Cardiac muscle cell (in vitro differentiated cells and primary cell): ENCODE data around the gene TMEM97. TPM values are rescaled to one million over a fixed set of nuclear protein-coding genes. Genes with fewer than 3 reads are reported as not detected.

Source experiments
- DNase-seq, 2 donors: peaks; one replicate each; pipeline versions ENCODE4 v3.0.0 to v3.0.0-alpha.2; 2010 to 2017; ENCODE audit warnings: low read depth in 1 of 2, low spot score in 1 of 2
- H3K27ac ChIP-seq: fragments of 200-600 bp; sonication (generic); 2 replicates; pipeline ENCODE4 v1.5.1; 2016
- H3K27me3 ChIP-seq: fragments of 200-600 bp; sonication (generic); 2 replicates; pipeline ENCODE4 v1.6.0; 2016; ENCODE audit warnings: control low read depth
- H3K36me3 ChIP-seq: fragments of 200-600 bp; sonication (generic); 2 replicates; pipeline ENCODE4 v1.5.1; 2016; ENCODE audit warnings: control low read depth
- H3K4me1 ChIP-seq: fragments of 200-600 bp; sonication (generic); 2 replicates; pipeline ENCODE4 v1.8.1; 2017; ENCODE audit warnings: low read depth, mild to moderate bottlenecking, mixed run types
- H3K4me3 ChIP-seq: fragments of 200-600 bp; sonication (generic); 2 replicates; pipeline ENCODE4 v1.5.1; 2016; ENCODE audit warnings: mild to moderate bottlenecking
- H3K9me3 ChIP-seq: fragments of 200-600 bp; sonication (generic); 2 replicates; pipeline ENCODE4 v1.5.1; 2017; ENCODE audit warnings: low read depth, mild to moderate bottlenecking, control low read depth
- polyA plus RNA-seq: library from polyadenylated mRNA; unstranded; fragments of >200 nt; fragmentation: Nextera tagmentation; extraction: Ambion mirVana; gene quantifications from 2 replicates; pipeline ENCODE4 v1.2.1, GENCODE V29; 2016
- total RNA-seq: library from RNA; depleted of rRNA; stranded (reverse); fragments of >200 nt; gene quantifications from 2 replicates; pipeline ENCODE4 v1.2.3, GENCODE V29; 2016
- TF ChIP-seq, protein P1 (sequence below): IDR thresholded peaks from 2 replicates; pipeline ENCODE4 v1.5.1; 2012; ENCODE audit warnings: low read depth, mild to moderate bottlenecking, low read length

TMEM97 gene
- total and polyA plus RNA-seq, 2 experiments from 2014 or later: 40.3 to 140 TPM

GRCh38 chr17:28350271-28350670, 31.3 kb downstream of the TMEM97 start:
- peaks cover 69% of the 10 kb centered on the region for H3K36me3 ChIP-seq
- no peak overlapping the region for H3K4me3 ChIP-seq
- TF ChIP-seq, protein P1, sequence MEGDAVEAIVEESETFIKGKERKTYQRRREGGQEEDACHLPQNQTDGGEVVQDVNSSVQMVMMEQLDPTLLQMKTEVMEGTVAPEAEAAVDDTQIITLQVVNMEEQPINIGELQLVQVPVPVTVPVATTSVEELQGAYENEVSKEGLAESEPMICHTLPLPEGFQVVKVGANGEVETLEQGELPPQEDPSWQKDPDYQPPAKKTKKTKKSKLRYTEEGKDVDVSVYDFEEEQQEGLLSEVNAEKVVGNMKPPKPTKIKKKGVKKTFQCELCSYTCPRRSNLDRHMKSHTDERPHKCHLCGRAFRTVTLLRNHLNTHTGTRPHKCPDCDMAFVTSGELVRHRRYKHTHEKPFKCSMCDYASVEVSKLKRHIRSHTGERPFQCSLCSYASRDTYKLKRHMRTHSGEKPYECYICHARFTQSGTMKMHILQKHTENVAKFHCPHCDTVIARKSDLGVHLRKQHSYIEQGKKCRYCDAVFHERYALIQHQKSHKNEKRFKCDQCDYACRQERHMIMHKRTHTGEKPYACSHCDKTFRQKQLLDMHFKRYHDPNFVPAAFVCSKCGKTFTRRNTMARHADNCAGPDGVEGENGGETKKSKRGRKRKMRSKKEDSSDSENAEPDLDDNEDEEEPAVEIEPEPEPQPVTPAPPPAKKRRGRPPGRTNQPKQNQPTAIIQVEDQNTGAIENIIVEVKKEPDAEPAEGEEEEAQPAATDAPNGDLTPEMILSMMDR: no peak
- no peaks in the 10 kb centered on the region for H3K27me3 ChIP-seq
- no peak for DNase-seq
- H3K27ac ChIP-seq: no peak overlapping the region
- no peaks in the 10 kb centered on the region for H3K9me3 ChIP-seq
- H3K4me1 ChIP-seq: peaks cover 2% of the 10 kb centered on the region

GRCh38 chr17:28357061-28357900, 38.3 kb downstream of the TMEM97 start, which contains the start of gene POLDIP2:
TSS of gene POLDIP2 (minus strand) at chr17:28357527. CDS start at chr17:28357448, 79 bp downstream.
- peak within 1 kb of the TSS; percentile 79 for H3K4me3 ChIP-seq
- H3K27ac ChIP-seq: peak within 1 kb of the TSS; percentile 79
- peaks cover 12% of the 10 kb centered on the region for H3K4me1 ChIP-seq
- peaks cover 56% of the 10 kb centered on the region for H3K36me3 ChIP-seq
- peak; percentile 96 for DNase-seq
- TF ChIP-seq, protein P1: no peak
- no peaks in the 10 kb centered on the region for H3K9me3 ChIP-seq
- no peaks in the 10 kb centered on the region for H3K27me3 ChIP-seq

- H3K36me3 ChIP-seq: peaks cover 50% of the 10 kb centered on the region
- no peaks in the 10 kb centered on the region for H3K27me3 ChIP-seq
- peak overlapping the region; percentile 79 for H3K4me3 ChIP-seq
- no peaks in the 10 kb centered on the region for H3K9me3 ChIP-seq
- TF ChIP-seq, protein P1: no peak
- H3K27ac ChIP-seq: peak overlapping the region; percentile 79
- no peak for DNase-seq
- peaks cover 12% of the 10 kb centered on the region for H3K4me1 ChIP-seq
Measured at GRCh38 chr17:28357901-28358197, 38.8 kb downstream of the TMEM97 start.

DNA sequence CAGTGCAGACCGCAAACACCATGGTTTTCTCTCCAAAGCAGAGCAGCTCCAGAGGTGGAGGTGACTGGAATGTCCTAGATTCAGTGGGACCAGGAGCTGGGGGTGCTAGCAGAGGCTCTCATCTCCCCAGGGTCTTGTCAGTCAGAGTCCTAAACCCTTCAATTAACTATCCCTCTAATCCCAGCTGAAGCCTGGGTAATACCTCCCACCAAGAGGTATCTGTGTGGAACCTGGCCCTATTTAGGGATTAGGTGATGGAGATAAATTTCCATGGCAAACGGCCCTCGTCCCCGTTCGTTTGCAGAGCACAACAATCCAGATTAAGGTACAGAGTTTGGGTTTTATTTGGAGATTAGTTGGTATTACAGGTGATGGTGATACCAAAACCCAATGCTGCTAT, 44.2 kb downstream of the TMEM97 start:
- Histone ChIP-seq H3K4me1 (peaks cover 4% of the 10 kb centered on the region), H3K27ac (no peak overlapping the region), H3K4me3 (no peak overlapping the region), H3K36me3 (peaks cover 32% of the 10 kb centered on the region), H3K27me3 (no peaks in the 10 kb centered on the region), H3K9me3 (no peaks in the 10 kb centered on the region)
- DNase-seq: no peak
- TF ChIP-seq, protein P1: no peak

GRCh38 chr17:28363776-28364650, 45.0 kb downstream of the TMEM97 start:
- Histone ChIP-seq H3K4me3 (no peak overlapping the region), H3K36me3 (peaks cover 32% of the 10 kb centered on the region), H3K27ac (no peak overlapping the region), H3K9me3 (no peaks in the 10 kb centered on the region), H3K27me3 (no peaks in the 10 kb centered on the region), H3K4me1 (no peaks in the 10 kb centered on the region)
- TF ChIP-seq, protein P1: no peak
- no peak for DNase-seq
